ENCODE data around the gene TTLL7. TPM values are rescaled to one million over a fixed set of nuclear protein-coding genes. Genes with fewer than 3 reads are reported as not detected.

The TTLL7 gene
- polyA plus RNA-seq, 2 of the 4 experiments (the other 2 are of a cell fraction) = 1.6 to 5.7 TPM

- H3K27ac ChIP-seq = no peak overlapping the region
- POLR2A ChIA-PET = no interaction called here
- ATAC-seq = no peak
Measured at GRCh38 chr1:84006591-84006990, 7.7 kb upstream of the TTLL7 start.

GRCh38 chr1:84001501-84001900, 2.6 kb upstream of the TTLL7 start:
- TF ChIP-seq PHF8 (IDR thresholded peaks at IDR 0.05; ENCODE audit: borderline replicate concordance, low read depth) (no peak), HES2 (IDR thresholded peaks at IDR 0.05) (no peak)
- Histone ChIP-seq H3K9me3 (no peaks in the 10 kb centered on the region), H3K27ac (no peak overlapping the region), H3K4me1 (0 out of 3 replicates have a peak, but pooled peaks cover 9% of the 10 kb centered on the region), H3K4me3 (no peak overlapping the region), H3K4me2 (no peak overlapping the region)
- POLR2A ChIA-PET = no interaction called here
- FAIRE-seq (no peak), ATAC-seq (no peak), DNase-seq (ENCODE audit: low read depth in 1 of 2, low spot score in 1 of 2) (no peak)
- WGBS (ENCODE audit: missing lambda C conversion rate) = 96% methylated on average over 2 of the region's 2 CpGs
- CTCF ChIA-PET = no interaction called here

More at GRCh38 chr1:84006591-84006990, 7.7 kb upstream of the TTLL7 start:
- Histone ChIP-seq H3K4me2 (no peak overlapping the region), H3K4me3 (no peak overlapping the region), H3K4me1 (no peaks in the 10 kb centered on the region), H3K9me3 (no peaks in the 10 kb centered on the region)
- CTCF ChIA-PET = no interaction called here
- DNase-seq (ENCODE audit: low read depth in 1 of 2, low spot score in 1 of 2) (no peak), FAIRE-seq (no peak)
- TF ChIP-seq TP53 (CRISPR knock-in tag; IDR thresholded peaks at IDR 0.05) (no peak), FOSB (CRISPR knock-in tag; IDR thresholded peaks at IDR 0.05) (no peak), EP300 (IDR thresholded peaks at IDR 0.05) (no peak), RNF2 (IDR thresholded peaks at IDR 0.05; ENCODE audit: borderline replicate concordance, low read depth) (no peak), FOSL2 (IDR thresholded peaks at IDR 0.05) (no peak), FOSL2 (CRISPR knock-in tag; IDR thresholded peaks at IDR 0.05) (no peak), SMC3 (IDR thresholded peaks at IDR 0.05) (no peak), CHD4 (IDR thresholded peaks at IDR 0.05; ENCODE audit: borderline replicate concordance) (no peak), ATOH8 (CRISPR knock-in tag; IDR thresholded peaks at IDR 0.05; ENCODE audit: low read depth) (no peak), HMGXB4 (CRISPR knock-in tag; IDR thresholded peaks at IDR 0.05; ENCODE audit: borderline replicate concordance) (no peak), JUNB (IDR thresholded peaks at IDR 0.05) (no peak), MAX (IDR thresholded peaks at IDR 0.05) (no peak), HDAC2 (IDR thresholded peaks at IDR 0.05) (no peak), RCOR1 (IDR thresholded peaks at IDR 0.05; ENCODE audit: low read depth, low read length) (no peak), ZC3H11A (IDR thresholded peaks at IDR 0.05) (no peak), ZSCAN20 (CRISPR knock-in tag; IDR thresholded peaks at IDR 0.05) (no peak), ZNF302 (CRISPR knock-in tag; IDR thresholded peaks at IDR 0.05) (no peak), ZFP36 (IDR thresholded peaks at IDR 0.05; ENCODE audit: borderline replicate concordance, partially characterized antibody) (no peak), USF2 (IDR thresholded peaks at IDR 0.05) (no peak)
- 53% methylated on average over 6 of the region's 6 CpGs for WGBS (ENCODE audit: missing lambda C conversion rate)

GRCh38 chr1:84000954-84001495, 2.1 kb upstream of the TTLL7 start:
- no peak for DNase-seq (ENCODE audit: low read depth in 1 of 2, low spot score in 1 of 2)
- ChIA-PET CTCF (no interaction called here), POLR2A (no interaction called here)
- 91% methylated on average over 4 of the region's 4 CpGs for WGBS (ENCODE audit: missing lambda C conversion rate)
- Histone ChIP-seq H3K27ac (no peak overlapping the region), H3K4me2 (no peak overlapping the region), H3K9me3 (no peaks in the 10 kb centered on the region), H3K4me1 (0 out of 3 replicates have a peak, but pooled peaks cover 9% of the 10 kb centered on the region), H3K4me3 (no peak overlapping the region)
- TF ChIP-seq JUN (IDR thresholded peaks at IDR 0.05) (no peak), CHD2 (IDR thresholded peaks at IDR 0.05; ENCODE audit: low read length, partially characterized antibody) (no peak), ZNF302 (CRISPR knock-in tag; IDR thresholded peaks at IDR 0.05) (no peak), ZSCAN20 (CRISPR knock-in tag; IDR thresholded peaks at IDR 0.05) (no peak), POLR2AphosphoS2 (conservative IDR thresholded peaks at IDR 0.05; ENCODE audit: low read length) (no peak), EP300 (IDR thresholded peaks at IDR 0.05) (no peak), NR3C1 (IDR thresholded peaks at IDR 0.05) (no peak), CHD4 (IDR thresholded peaks at IDR 0.05; ENCODE audit: borderline replicate concordance) (no peak), PHF8 (IDR thresholded peaks at IDR 0.05; ENCODE audit: borderline replicate concordance, low read depth) (no peak), POLR2A (IDR thresholded peaks at IDR 0.05; ENCODE audit: low read length) (no peak), HES2 (IDR thresholded peaks at IDR 0.05) (no peak)
- no peak for ATAC-seq
- FAIRE-seq = no peak
